Upper lobe of left lung (tissue), 6 donors: ENCODE results near the gene GNB1L. TPM values are rescaled to one million over a fixed set of nuclear protein-coding genes. Genes with fewer than 3 reads are reported as not detected.

Source experiments
- ATAC-seq, 2 donors: fragments of 200-7000 bp; cut with Tn5 transposase; one replicate each; pipeline ENCODE4 v1.9.1; 2022; ENCODE audit warnings: mild to moderate bottlenecking in 2 of 2, moderate library complexity in 2 of 2; ENCODE audit not compliant: low FRiP score in 2 of 2
- DNase-seq, 2 donors: peaks; one replicate each; pipeline ENCODE4 v3.0.0-alpha.2; 2019 to 2020
- H3K27ac ChIP-seq, 4 donors: fragments of 200-600 bp; sonication (generic); one replicate each; pipeline ENCODE4 v1.5.1; 2016 to 2019
- H3K27me3 ChIP-seq, 4 donors: fragments of 200-600 bp; sonication (generic); one replicate each; pipeline ENCODE4 v1.5.1; 2017 to 2019
- H3K36me3 ChIP-seq, 4 donors: fragments of 200-600 bp; sonication (generic); one replicate each; pipeline ENCODE4 v1.5.1; 2016 to 2019
- H3K4me1 ChIP-seq, 4 donors: fragments of 200-600 bp; sonication (generic); one replicate each; pipeline ENCODE4 v1.5.1; 2018 to 2019
- H3K4me3 ChIP-seq, 4 donors: fragments of 200-600 bp; sonication (generic); one replicate each; pipeline ENCODE4 v1.5.1; 2017 to 2019; ENCODE audit warnings: mild to moderate bottlenecking in 2 of 4, moderate library complexity in 1 of 4
- H3K9me3 ChIP-seq, 4 donors: fragments of 200-600 bp; sonication (generic); one replicate each; pipeline ENCODE4 v1.5.1; 2018 to 2019
- EP300 ChIP-seq, 4 donors: sonication (generic); formaldehyde crosslinking; IDR thresholded peaks; one replicate each; pipeline ENCODE4 v1.5.1; 2017; ENCODE audit warnings: antibody characterized with exemption in 4 of 4, control low read depth in 2 of 4
- POLR2A ChIP-seq, 4 donors: fragments of 450-650 bp; IDR thresholded peaks; one replicate each; pipeline ENCODE4 v1.5.1; 2016 to 2017; ENCODE audit warnings: antibody characterized with exemption in 4 of 4, mild to moderate bottlenecking in 2 of 4
- POLR2AphosphoS5 ChIP-seq, 2 donors: sonication (generic); formaldehyde crosslinking; IDR thresholded peaks; one replicate each; pipeline ENCODE4 v1.5.1; 2017; ENCODE audit warnings: antibody characterized with exemption in 2 of 2
- WGBS, 2 donors: methylation state at CpG; one replicate each; pipeline ENCODE4 v1.1.5; 2017 to 2018; 5-methylcytosine and 5-hydroxymethylcytosine counted together
- total RNA-seq, 6 donors: library from RNA; depleted of rRNA in 4 of 6; stranded (reverse); fragments of >200 nt in 4 of 6; gene quantifications; one replicate each; pipeline versions ENCODE4 v1.1.0 to v1.2.1, GENCODE V29; 2016 to 2021
- TF ChIP-seq, protein P1 (sequence below), 6 experiments: fragments of 450-650 bp in 4 of 6; fragments of 200-600 bp in 2 of 6; sonication (generic) in 2 of 6; IDR thresholded peaks; one replicate each; pipeline ENCODE4 v1.5.1; 2016 to 2019; ENCODE audit warnings: antibody characterized with exemption in 6 of 6
- donor health status: DM: no; HTN: no; CAD: no; lungs with moderate emphysema.
- donor health status: DM: no; HTN: yes; CAD: no; lungs with severe emphysema.

GNB1L gene
- total RNA-seq, 6 donors from 2014 or later = 0.78 to 11.1 (median 6.8) TPM

DNA sequence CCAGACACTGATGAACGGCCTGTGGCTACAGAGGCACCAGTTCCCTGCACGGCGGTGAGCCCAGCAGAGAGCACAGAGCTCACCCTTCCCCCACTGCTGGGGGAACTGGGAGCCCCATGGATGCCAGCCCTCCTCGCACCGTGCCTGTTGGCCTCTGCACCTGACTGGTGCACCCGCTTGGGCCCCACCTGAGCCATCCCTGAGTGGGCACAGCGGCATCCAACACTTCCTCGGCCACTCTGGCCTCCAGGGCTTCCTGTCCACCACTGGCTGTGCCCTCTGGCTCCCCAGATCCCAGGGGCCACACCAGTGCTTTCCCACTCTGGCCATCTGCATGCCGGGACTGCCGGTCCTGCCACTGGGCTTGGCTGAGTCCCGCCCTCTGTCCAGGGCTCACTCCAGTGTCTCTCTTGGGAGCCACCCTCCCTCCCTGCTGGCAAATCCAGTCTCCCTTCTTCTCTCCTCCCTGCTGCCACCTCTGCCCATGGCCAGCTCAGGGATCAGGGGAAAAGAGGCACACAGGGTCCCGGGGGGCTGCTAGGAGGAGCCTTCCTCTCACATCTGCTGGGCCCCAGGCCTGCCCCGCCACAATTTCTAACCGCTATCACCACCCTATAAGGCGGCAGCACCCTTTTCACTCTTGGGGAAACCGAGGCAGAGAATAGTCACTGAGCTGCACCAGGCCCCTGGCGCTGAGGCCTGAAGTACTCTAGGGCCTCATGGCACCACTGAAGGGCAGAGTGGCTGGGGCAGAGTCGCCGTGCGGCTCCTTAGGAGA is 33.0 kb downstream of the GNB1L start:
- Histone ChIP-seq H3K4me1 (peaks cover 0 to 29% (median 11%) of the 10 kb centered on the region in 4 donors), H3K36me3 (no peaks in the 10 kb centered on the region), H3K9me3 (no peaks in the 10 kb centered on the region), H3K27me3 (no peaks in the 10 kb centered on the region), H3K4me3 (no peak overlapping the region), H3K27ac (no peak overlapping the region)
- DNase-seq (peak; percentile 19 to 59), ATAC-seq (no peak)
- WGBS, 2 donors = 83 to 93% methylated on average over 8 to 15 of the region's 20 CpGs
- TF ChIP-seq EP300 (IDR thresholded peaks at IDR 0.05) (no peak), POLR2AphosphoS5 (IDR thresholded peaks at IDR 0.05) (no peak), POLR2A (IDR thresholded peaks at IDR 0.05) (no peak)

- no peak overlapping the region for H3K27ac ChIP-seq
- 92 to 93% methylated on average over 10 to 16 of the region's 18 CpGs for WGBS, 2 donors
- DNase-seq (peak; percentile 16 to 70), ATAC-seq (no peak)
- TF ChIP-seq POLR2AphosphoS5 (IDR thresholded peaks at IDR 0.05) = no peak
- TF ChIP-seq, protein P1, sequence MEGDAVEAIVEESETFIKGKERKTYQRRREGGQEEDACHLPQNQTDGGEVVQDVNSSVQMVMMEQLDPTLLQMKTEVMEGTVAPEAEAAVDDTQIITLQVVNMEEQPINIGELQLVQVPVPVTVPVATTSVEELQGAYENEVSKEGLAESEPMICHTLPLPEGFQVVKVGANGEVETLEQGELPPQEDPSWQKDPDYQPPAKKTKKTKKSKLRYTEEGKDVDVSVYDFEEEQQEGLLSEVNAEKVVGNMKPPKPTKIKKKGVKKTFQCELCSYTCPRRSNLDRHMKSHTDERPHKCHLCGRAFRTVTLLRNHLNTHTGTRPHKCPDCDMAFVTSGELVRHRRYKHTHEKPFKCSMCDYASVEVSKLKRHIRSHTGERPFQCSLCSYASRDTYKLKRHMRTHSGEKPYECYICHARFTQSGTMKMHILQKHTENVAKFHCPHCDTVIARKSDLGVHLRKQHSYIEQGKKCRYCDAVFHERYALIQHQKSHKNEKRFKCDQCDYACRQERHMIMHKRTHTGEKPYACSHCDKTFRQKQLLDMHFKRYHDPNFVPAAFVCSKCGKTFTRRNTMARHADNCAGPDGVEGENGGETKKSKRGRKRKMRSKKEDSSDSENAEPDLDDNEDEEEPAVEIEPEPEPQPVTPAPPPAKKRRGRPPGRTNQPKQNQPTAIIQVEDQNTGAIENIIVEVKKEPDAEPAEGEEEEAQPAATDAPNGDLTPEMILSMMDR (IDR thresholded peaks at IDR 0.05) = no peak
- TF ChIP-seq POLR2A (IDR thresholded peaks at IDR 0.05) = no peak
- no peak for TF ChIP-seq EP300 (IDR thresholded peaks at IDR 0.05)
- H3K4me1 ChIP-seq = peaks cover 0 to 29% (median 11%) of the 10 kb centered on the region in 4 donors
- no peaks in the 10 kb centered on the region for H3K9me3 ChIP-seq
- H3K36me3 ChIP-seq = no peaks in the 10 kb centered on the region
- H3K27me3 ChIP-seq = no peaks in the 10 kb centered on the region
- H3K4me3 ChIP-seq = no peak overlapping the region
These were observed 33.7 kb downstream of the GNB1L start for GRCh38 chr22:19820880-19821522.

GRCh38 chr22:19819911-19820879 is 34.5 kb downstream of the GNB1L start:
- WGBS, 2 donors = 94 to 95% methylated on average over 6 to 21 of the region's 21 CpGs

DNA sequence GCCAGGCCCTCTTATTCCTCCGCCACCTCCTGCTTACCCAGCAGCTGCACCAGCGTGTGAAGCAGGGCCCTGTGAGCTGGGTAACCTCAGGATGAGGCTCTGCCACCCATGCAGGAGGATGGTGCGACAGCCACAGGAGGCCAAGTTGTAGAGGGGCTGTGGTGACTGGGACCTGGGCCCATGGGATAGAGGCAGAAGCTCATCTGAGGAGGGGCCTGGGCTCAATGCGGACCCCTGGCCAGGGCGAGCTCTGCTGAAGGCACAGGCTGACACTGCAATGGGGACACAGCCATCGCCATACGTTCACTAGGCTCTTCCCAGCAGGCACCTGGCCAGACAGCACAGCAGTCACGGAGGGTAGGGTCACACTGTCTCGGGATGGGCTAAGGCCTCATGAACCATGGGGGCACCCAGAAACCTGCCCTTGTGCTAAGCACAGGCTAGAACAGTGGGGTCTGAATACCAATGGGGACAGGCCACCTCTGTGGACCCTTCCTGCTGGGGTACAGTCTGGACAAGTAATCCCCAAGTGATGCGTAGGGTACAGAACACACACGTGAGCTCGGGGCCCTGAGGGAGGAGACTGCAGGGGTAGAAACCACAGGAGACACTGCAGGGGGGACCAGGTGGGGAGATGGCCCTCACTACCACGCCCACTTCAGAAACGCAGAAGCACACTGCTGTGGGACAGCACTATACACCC is 35.3 kb downstream of the GNB1L start:
- Histone ChIP-seq H3K36me3 (no peaks in the 10 kb centered on the region), H3K27me3 (no peaks in the 10 kb centered on the region), H3K27ac (no peak overlapping the region), H3K4me3 (no peak overlapping the region), H3K4me1 (peaks cover 0 to 29% (median 11%) of the 10 kb centered on the region in 4 donors), H3K9me3 (no peaks in the 10 kb centered on the region)
- ATAC-seq (no peak), DNase-seq (peak in 1 of 2 donors; percentile 16)
- no peak for TF ChIP-seq EP300 (IDR thresholded peaks at IDR 0.05)
- TF ChIP-seq, protein P1 (IDR thresholded peaks at IDR 0.05) = no peak
- WGBS, 2 donors = 85 to 98% methylated on average over 5 to 14 of the region's 14 CpGs

More at GRCh38 chr22:19819911-19820879, 34.5 kb downstream of the GNB1L start:
- H3K27ac ChIP-seq = no peak overlapping the region
- TF ChIP-seq EP300 (IDR thresholded peaks at IDR 0.05) = no peak
- TF ChIP-seq, protein P1 (IDR thresholded peaks at IDR 0.05) = no peak
- no peak for TF ChIP-seq POLR2AphosphoS5 (IDR thresholded peaks at IDR 0.05)
- TF ChIP-seq POLR2A (IDR thresholded peaks at IDR 0.05) = no peak
- H3K27me3 ChIP-seq = no peaks in the 10 kb centered on the region
- ATAC-seq (no peak), DNase-seq (peak; percentile 15 to 58)
- no peaks in the 10 kb centered on the region for H3K9me3 ChIP-seq
- H3K4me3 ChIP-seq = no peak overlapping the region
- peaks cover 0 to 29% (median 11%) of the 10 kb centered on the region in 4 donors for H3K4me1 ChIP-seq
- H3K36me3 ChIP-seq = no peaks in the 10 kb centered on the region
